ENCODE measurements around the gene MYDGF.

MYDGF gene

DNA sequence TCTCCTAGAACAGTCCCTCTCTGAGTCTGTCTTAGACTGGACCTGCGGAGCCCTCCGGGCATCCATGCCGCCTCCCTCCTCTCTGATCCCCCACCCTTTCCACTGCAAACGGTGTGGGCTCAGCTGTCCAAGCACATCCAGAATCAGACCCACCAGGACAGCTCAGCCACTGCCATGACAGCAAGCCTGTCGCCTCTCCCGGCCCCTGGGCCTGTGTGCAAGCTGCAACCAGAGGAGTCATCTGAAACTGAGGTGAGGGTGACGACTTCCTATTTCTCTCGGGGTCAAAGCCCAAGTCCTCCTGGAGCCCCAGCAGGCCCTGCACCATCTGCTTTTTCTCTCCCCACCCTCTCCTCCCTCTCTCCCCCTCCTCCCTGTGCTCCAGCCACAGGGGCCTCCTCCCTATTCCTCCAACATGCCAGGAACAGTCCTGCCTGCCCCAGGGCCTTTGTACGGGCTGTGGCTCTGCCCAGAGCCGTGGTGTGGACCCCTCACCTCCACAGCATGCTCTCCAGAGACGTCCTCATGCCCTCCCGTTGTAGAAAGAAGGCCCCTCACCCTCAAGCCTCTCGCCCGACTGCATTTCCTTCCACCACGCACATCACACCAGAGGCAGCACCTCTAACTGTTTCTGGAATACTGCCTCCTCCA lies 23.5 kb upstream of the MYDGF start:
- Histone ChIP-seq H3K9me3 (ENCODE audit: control insufficient read depth, insufficient read depth, low read depth, low read length) (no peaks in the 10 kb centered on the region), H3K27ac (ENCODE audit: extremely low read depth, low read depth, low read length) (peak overlapping the region; percentile 64; the same call in 1 of the 2 replicates), H3K4me3 (ENCODE audit: low read depth, low read length) (no peak overlapping the region), H3K36me3 (ENCODE audit: control insufficient read depth in 2 of 2, insufficient read depth in 1 of 2, low read length in 2 of 2) (peaks cover 7 to 87% of the 10 kb centered on the region in 2 experiments; a peak in 2 of 3 replicates), H3K4me1 (ENCODE audit: control insufficient read depth, insufficient read depth, low read length) (peaks cover 6% of the 10 kb centered on the region)
- TF ChIP-seq ZSCAN30 (tag by site-specific recombination; IDR thresholded peaks at IDR 0.05) (no peak), ZNF623 (tag by site-specific recombination; IDR thresholded peaks at IDR 0.05) (peak; percentile 97)
- ChIA-PET CTCF (interaction anchor here (0.6 kb wide), 1 partner anchor 1034 kb away, joined by 4 read pairs; no protein-coding TSS in a partner anchor), POLR2A (no interaction called here)

DNA sequence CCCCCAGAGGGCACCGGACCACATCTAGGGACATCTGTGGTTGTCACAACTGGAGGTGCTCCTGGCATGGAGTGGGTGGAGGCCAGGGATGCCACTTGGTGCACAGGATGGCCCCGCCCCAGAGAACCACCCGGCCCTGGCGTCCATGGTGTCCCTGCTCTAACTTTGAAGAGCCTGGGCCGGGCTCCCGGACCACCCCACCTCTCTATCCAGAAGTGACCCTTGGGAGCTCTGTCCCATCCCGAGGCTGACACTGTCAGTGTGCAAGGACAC lies 22.9 kb upstream of the MYDGF start:
- CTCF ChIA-PET: interaction anchor here (0.6 kb wide), 1 partner anchor 20 kb away, joined by 3 read pairs; no protein-coding TSS in a partner anchor
- Histone ChIP-seq H3K36me3 (ENCODE audit: control insufficient read depth in 2 of 2, insufficient read depth in 1 of 2, low read length in 2 of 2) (peaks cover 7 to 86% of the 10 kb centered on the region in 2 experiments; a peak in 2 of 3 replicates), H3K4me1 (ENCODE audit: control insufficient read depth, insufficient read depth, low read length) (peaks cover 6% of the 10 kb centered on the region), H3K9me3 (ENCODE audit: control insufficient read depth, insufficient read depth, low read depth, low read length) (no peaks in the 10 kb centered on the region), H3K4me3 (ENCODE audit: low read depth, low read length) (no peak overlapping the region), H3K27ac (ENCODE audit: extremely low read depth, low read depth, low read length) (no peak overlapping the region)
- POLR2A ChIA-PET: no interaction called here
- TF ChIP-seq ZNF830 (tag by site-specific recombination; IDR thresholded peaks at IDR 0.05; ENCODE audit: low read depth): no peak
- TF ChIP-seq PATZ1 (tag by site-specific recombination; IDR thresholded peaks at IDR 0.05): no peak
- TF ChIP-seq ZNF624 (tag by site-specific recombination; IDR thresholded peaks at IDR 0.05): no peak
- TF ChIP-seq ZNF354C (tag by site-specific recombination; IDR thresholded peaks at IDR 0.05; ENCODE audit: borderline replicate concordance, low read depth): no peak
- no peak for TF ChIP-seq ZNF221 (tag by site-specific recombination; IDR thresholded peaks at IDR 0.05; ENCODE audit: borderline replicate concordance)
- no peak for TF ChIP-seq ZNF114 (tag by site-specific recombination; IDR thresholded peaks at IDR 0.05)

- Histone ChIP-seq H3K4me1 (ENCODE audit: control insufficient read depth, insufficient read depth, low read length) (peaks cover 6% of the 10 kb centered on the region), H3K27ac (ENCODE audit: extremely low read depth, low read depth, low read length) (no peak overlapping the region), H3K36me3 (ENCODE audit: control insufficient read depth in 2 of 2, insufficient read depth in 1 of 2, low read length in 2 of 2) (peaks cover 7 to 82% of the 10 kb centered on the region in 2 experiments; a peak in 2 of 3 replicates), H3K9me3 (ENCODE audit: control insufficient read depth, insufficient read depth, low read depth, low read length) (no peaks in the 10 kb centered on the region), H3K4me3 (ENCODE audit: low read depth, low read length) (no peak overlapping the region)
- no peak for TF ChIP-seq ZNF561 (tag by site-specific recombination; IDR thresholded peaks at IDR 0.05; ENCODE audit: borderline replicate concordance)
- peak; percentile 73 for TF ChIP-seq PRDM10 (tag by site-specific recombination; IDR thresholded peaks at IDR 0.05)
- ChIA-PET POLR2A (no interaction called here), CTCF (interaction anchor here (0.6 kb wide), 1 partner anchor 19 kb away, joined by 3 read pairs; no protein-coding TSS in a partner anchor)
These were observed 22.3 kb upstream of the MYDGF start for GRCh38 chr19:4692251-4693077.
